OCI-LY1 (cell line): Measurements from ENCODE around the gene PRUNE2.

Experiments
- EZH2 ChIP-seq: fragments of 200-600 bp; sonication (generic), shearing (Covaris generic); IDR thresholded peaks from 2 replicates; pipeline ENCODE4 v1.8.0; 2017; ENCODE audit warnings: borderline replicate concordance, mixed run types, mild to moderate bottlenecking, antibody characterized with exemption, low read length, moderate library complexity, mixed read lengths
- TF ChIP-seq, protein P1 (sequence below): fragments of 200-600 bp; sonication (generic), shearing (Covaris generic); IDR thresholded peaks from 2 replicates; pipeline ENCODE4 v1.5.1; 2017; ENCODE audit warnings: mild to moderate bottlenecking, antibody characterized with exemption, low read length, moderate library complexity, mixed read lengths

DNA sequence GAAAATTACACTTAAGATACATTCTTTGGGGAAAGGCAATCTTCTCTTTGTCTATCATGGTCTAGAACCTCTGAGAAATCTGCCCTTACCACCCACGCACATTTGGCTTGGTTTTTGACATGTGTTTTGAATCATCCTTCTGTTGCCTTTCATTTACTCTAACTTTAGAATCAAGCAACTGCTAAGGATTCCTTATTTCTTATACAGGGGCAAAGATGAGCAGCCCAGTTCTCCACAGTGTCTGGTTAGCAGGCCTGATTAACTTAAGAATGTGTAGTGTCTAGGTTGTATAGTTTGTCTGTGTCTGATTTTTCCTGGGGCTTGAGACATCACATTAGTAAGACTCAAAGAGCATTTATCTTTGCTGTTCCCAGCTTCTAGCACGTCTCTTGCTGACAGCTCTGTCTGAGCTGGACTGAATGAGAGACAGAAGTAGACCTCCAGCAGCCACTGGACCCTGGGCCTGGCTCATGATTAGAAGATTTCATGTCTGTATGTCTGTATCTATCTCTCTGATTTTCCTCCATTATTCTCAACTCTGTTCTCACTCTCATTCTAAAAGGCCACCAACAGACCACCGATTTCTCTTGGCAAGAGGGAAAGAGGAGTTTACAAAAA, 173.5 kb downstream of the PRUNE2 start:
- TF ChIP-seq, protein P1, sequence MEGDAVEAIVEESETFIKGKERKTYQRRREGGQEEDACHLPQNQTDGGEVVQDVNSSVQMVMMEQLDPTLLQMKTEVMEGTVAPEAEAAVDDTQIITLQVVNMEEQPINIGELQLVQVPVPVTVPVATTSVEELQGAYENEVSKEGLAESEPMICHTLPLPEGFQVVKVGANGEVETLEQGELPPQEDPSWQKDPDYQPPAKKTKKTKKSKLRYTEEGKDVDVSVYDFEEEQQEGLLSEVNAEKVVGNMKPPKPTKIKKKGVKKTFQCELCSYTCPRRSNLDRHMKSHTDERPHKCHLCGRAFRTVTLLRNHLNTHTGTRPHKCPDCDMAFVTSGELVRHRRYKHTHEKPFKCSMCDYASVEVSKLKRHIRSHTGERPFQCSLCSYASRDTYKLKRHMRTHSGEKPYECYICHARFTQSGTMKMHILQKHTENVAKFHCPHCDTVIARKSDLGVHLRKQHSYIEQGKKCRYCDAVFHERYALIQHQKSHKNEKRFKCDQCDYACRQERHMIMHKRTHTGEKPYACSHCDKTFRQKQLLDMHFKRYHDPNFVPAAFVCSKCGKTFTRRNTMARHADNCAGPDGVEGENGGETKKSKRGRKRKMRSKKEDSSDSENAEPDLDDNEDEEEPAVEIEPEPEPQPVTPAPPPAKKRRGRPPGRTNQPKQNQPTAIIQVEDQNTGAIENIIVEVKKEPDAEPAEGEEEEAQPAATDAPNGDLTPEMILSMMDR, result no peak
- TF ChIP-seq EZH2, result no peak
